ENCODE results near the gene IYD.

- TF ChIP-seq CTCF (IDR thresholded peaks at IDR 0.05) (no peak), POLR2AphosphoS5 (IDR thresholded peaks at IDR 0.05) (no peak), POLR2A (IDR thresholded peaks at IDR 0.05) (no peak)
Observed at GRCh38 chr6:150342126-150342525, 26.7 kb upstream of the IYD start.

Data from breast epithelium (tissue), 3 donors.